H1 (cell line): Measurements from ENCODE around the gene SLC2A4RG. TPM values are rescaled to one million over a fixed set of nuclear protein-coding genes. Genes with fewer than 3 reads are reported as not detected.

ENCODE experiments used
- CTBP2 ChIP-seq: IDR thresholded peaks from 2 replicates; pipeline ENCODE4 v1.7.0; 2011; ENCODE audit warnings: borderline replicate concordance, mild to moderate bottlenecking, moderate library complexity, mixed read lengths, low read length; ENCODE audit not compliant: insufficient read depth, insufficient read length
- CTCF ChIP-seq, 3 experiments: IDR thresholded peaks; 1 replicate in 2 of 3; 2 replicates in 1 of 3; pipeline versions ENCODE4 v1.5.1 to v1.6.1; 2011; ENCODE audit warnings: low read length in 3 of 3, mild to moderate bottlenecking in 3 of 3, inconsistent platforms in 2 of 3, low read depth in 1 of 3, moderate library complexity in 1 of 3; ENCODE audit not compliant: insufficient read depth in 1 of 3; ENCODE audit errors: control extremely low read depth in 1 of 3
- RFX5 ChIP-seq: IDR thresholded peaks from 2 replicates; pipeline ENCODE4 v1.6.1; 2011; ENCODE audit warnings: low read depth, low read length, improper control_type of control experiment, borderline replicate concordance
- polyA plus RNA-seq, 7 experiments: library from polyadenylated mRNA; depleted of rRNA in 3 of 7; stranded (reverse) in 5 of 7; unstranded in 2 of 7; fragments of >200 nt in 5 of 7; fragments of 200-250 nt in 2 of 7; gene quantifications; 1 replicate in 5 of 7; 2 replicates in 1 of 7; 4 replicates in 1 of 7; pipeline versions ENCODE4 v1.2.1 to v1.2.3, GENCODE V29; 2011 to 2013; ENCODE audit warnings: missing spikeins in 2 of 7, mixed read lengths in 2 of 7
- total RNA-seq: library from RNA; stranded (reverse); fragmentation: NEBNext Ultra II Directional; extraction: Animal tissue kit (Norgen Biotek cat#: 25700); gene quantifications from 2 replicates; pipeline ENCODE4 v1.2.1, GENCODE V29; 2021

Gene SLC2A4RG
- total and polyA plus RNA-seq, 2 of the 8 experiments (the other 6 are each of a cell fraction or from before 2014, with no cell fraction given): 15.9 to 29.1 TPM

GRCh38 chr20:63733117-63733516, 6.5 kb upstream of the SLC2A4RG start (continued):
- no peak for TF ChIP-seq CTCF (IDR thresholded peaks at IDR 0.05; ENCODE audit: control extremely low read depth in 1 of 3, insufficient read depth in 1 of 3, low read depth in 1 of 3, low read length in 3 of 3)
- TF ChIP-seq RFX5: no peak
- no peak for TF ChIP-seq CTBP2
